Mesodermal cell (in vitro differentiated cells): Measurements from ENCODE around the gene CNIH3.

Experiments
- H3K27ac ChIP-seq: 2 replicates; pipeline ENCODE4 v1.7.0; 2013; ENCODE audit warnings: mild to moderate bottlenecking, low read depth, low read length, moderate library complexity; ENCODE audit not compliant: severe bottlenecking
- H3K36me3 ChIP-seq: 2 replicates; pipeline ENCODE4 v1.7.1; 2013; ENCODE audit warnings: mild to moderate bottlenecking, low read length, moderate library complexity; ENCODE audit not compliant: control insufficient read depth, insufficient read depth
- H3K4me1 ChIP-seq: one replicate; pipeline ENCODE4 v1.7.1; 2013; ENCODE audit warnings: mild to moderate bottlenecking, low read length; ENCODE audit not compliant: insufficient read depth, control insufficient read depth, poor library complexity, severe bottlenecking
- H3K4me3 ChIP-seq: 2 replicates; pipeline ENCODE4 v1.7.0; 2013; ENCODE audit warnings: low read length, control low read depth, mild to moderate bottlenecking; ENCODE audit not compliant: insufficient read depth, poor library complexity, severe bottlenecking; ENCODE audit errors: extremely low read depth
- H3K9me3 ChIP-seq: 2 replicates; pipeline ENCODE4 v1.7.1; 2013; ENCODE audit warnings: mild to moderate bottlenecking, low read length, moderate library complexity; ENCODE audit not compliant: control insufficient read depth
- WGBS, 2 experiments: methylation state at CpG; one replicate each; pipeline ENCODE4 v1.1.5; 2013; ENCODE audit warnings: missing lambda C conversion rate in 2 of 2; ENCODE audit not compliant: insufficient coverage in 2 of 2; 5-methylcytosine and 5-hydroxymethylcytosine counted together

Gene CNIH3

GRCh38 chr1:224629965-224630364 lies 13.8 kb downstream of the CNIH3 start:
- H3K4me1 ChIP-seq, result peaks cover 39% of the 10 kb centered on the region
- H3K4me3 ChIP-seq, result no peak overlapping the region
- no peaks in the 10 kb centered on the region for H3K9me3 ChIP-seq
- 93 to 98% methylated on average over 3 to 4 of the region's 4 CpGs for WGBS, 2 experiments
- no peak overlapping the region for H3K27ac ChIP-seq
- peaks cover 24% of the 10 kb centered on the region for H3K36me3 ChIP-seq

DNA sequence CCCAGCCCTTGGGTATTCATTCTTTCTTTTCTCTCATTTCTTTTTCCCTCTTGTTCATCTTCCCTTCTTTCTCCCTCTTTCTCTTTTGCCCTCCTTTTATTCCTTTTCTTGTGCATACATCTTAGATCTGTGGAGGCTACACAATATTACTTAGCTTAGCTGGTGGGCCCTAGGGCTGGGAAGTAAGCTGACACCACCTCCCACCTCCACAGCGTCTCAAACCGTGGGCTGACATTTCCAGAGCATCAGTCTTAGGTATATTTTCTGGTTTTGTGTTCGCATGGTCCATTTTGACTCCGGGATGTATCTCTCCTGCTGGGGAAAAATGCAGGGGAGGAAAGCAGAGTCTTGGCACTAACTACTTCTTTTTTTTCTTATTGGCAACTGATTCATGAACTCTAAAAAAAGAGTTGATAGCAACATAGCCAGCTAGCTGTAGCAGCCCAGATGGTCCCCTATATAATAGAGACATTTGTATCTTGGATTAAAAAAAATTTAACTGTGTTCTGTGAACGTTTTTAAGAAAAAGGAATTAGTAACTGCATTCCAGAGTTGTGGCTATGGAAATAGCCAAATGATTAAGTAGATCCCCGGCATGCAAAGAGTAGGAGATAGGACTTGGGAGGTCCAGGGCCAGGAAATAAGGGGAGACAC lies 15.5 kb downstream of the CNIH3 start:
- WGBS, 2 experiments, result 73 to 75% methylated on average over 2 to 3 of the region's 6 CpGs
- H3K4me3 ChIP-seq, result no peak overlapping the region
- no peak overlapping the region for H3K27ac ChIP-seq
- H3K9me3 ChIP-seq, result no peaks in the 10 kb centered on the region
- peaks cover 29% of the 10 kb centered on the region for H3K4me1 ChIP-seq
- peaks cover 33% of the 10 kb centered on the region for H3K36me3 ChIP-seq

- Histone ChIP-seq H3K4me3 (no peak overlapping the region), H3K27ac (peak overlapping the region; percentile 55), H3K36me3 (peaks cover 33% of the 10 kb centered on the region), H3K4me1 (peaks cover 27% of the 10 kb centered on the region), H3K9me3 (no peaks in the 10 kb centered on the region)
- 96 to 98% methylated on average over 5 of the region's 5 CpGs for WGBS, 2 experiments
Observed at GRCh38 chr1:224632381-224632871, 16.3 kb downstream of the CNIH3 start.

DNA sequence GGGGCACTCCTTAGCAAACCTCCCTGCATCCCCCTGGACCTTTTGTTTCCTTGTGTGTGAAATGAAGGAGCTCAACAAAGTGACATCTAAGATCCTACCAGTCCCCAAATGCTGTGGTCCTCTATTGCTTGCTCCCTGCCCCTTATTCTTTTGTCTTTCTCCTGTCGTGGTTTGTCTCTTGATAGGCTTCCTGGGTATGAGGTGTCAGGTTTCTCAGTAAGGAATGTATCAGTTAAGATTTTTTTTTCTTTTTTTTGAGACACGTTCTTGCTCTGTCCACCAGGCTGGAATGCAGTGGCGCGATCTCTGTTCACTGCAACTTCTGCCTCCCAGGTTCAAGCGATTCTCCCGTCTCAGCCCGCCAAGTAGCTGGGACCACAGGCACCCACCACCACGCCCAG lies 16.8 kb downstream of the CNIH3 start:
- WGBS, 2 experiments, result 80 to 81% methylated on average over 6 to 7 of the region's 8 CpGs
- no peak overlapping the region for H3K4me3 ChIP-seq
- peaks cover 33% of the 10 kb centered on the region for H3K36me3 ChIP-seq
- H3K4me1 ChIP-seq, result peaks cover 27% of the 10 kb centered on the region
- peak overlapping the region; percentile 55 for H3K27ac ChIP-seq
- H3K9me3 ChIP-seq, result no peaks in the 10 kb centered on the region

GRCh38 chr1:224635356-224635755 lies 19.2 kb downstream of the CNIH3 start:
- Histone ChIP-seq H3K9me3 (no peaks in the 10 kb centered on the region), H3K4me1 (peaks cover 49% of the 10 kb centered on the region), H3K27ac (no peak overlapping the region), H3K36me3 (peaks cover 23% of the 10 kb centered on the region), H3K4me3 (no peak overlapping the region)
- WGBS, 2 experiments, result 82 to 97% methylated on average over 5 of the region's 5 CpGs

DNA sequence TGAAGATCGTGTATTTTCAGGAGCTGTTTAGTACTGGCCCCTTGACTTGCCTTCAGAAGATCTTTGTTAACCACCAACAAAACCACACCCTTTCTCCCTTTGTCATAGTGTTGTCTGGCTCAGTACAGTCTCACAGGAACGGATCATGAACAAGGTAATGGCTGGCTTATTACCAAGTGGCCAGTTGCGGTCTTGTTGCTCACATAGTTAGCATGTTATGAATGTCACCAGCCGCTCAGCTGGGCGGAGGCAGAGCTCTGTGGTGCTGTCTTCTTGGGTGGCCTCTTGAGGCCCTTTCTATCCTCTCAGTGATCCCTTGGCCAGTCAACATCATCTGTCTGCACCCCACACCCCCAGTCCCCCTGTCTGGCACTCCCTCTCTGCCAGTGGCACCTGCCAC lies 21.4 kb downstream of the CNIH3 start:
- Histone ChIP-seq H3K9me3 (no peaks in the 10 kb centered on the region), H3K36me3 (peaks cover 17% of the 10 kb centered on the region), H3K27ac (no peak overlapping the region), H3K4me1 (peaks cover 51% of the 10 kb centered on the region), H3K4me3 (no peak overlapping the region)
- WGBS, 2 experiments, result 90 to 96% methylated on average over 5 of the region's 5 CpGs

DNA sequence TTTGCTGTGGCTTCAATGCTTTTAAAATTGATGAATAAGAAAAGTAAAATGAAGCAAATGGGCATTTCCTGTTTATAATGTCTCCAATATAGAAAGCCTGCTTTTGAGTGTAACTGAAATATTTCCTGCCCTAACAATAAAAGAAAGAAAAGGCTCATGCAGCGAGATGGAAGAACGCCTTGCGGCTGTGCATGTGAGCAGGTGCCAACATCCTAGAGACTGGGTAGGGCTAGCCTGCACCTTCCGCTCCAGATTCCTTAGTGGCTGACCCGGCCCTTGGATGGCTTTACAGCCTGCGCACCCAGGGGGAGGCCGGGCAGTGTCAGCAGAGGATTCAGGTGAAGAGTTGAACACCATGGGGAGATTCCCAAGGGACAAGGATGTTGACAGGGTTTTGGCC lies 21.8 kb downstream of the CNIH3 start:
- no peaks in the 10 kb centered on the region for H3K9me3 ChIP-seq
- peaks cover 19% of the 10 kb centered on the region for H3K36me3 ChIP-seq
- no peak overlapping the region for H3K4me3 ChIP-seq
- H3K4me1 ChIP-seq, result peaks cover 47% of the 10 kb centered on the region
- WGBS, 2 experiments, result 94 to 100% methylated on average over 7 of the region's 7 CpGs
- no peak overlapping the region for H3K27ac ChIP-seq

DNA sequence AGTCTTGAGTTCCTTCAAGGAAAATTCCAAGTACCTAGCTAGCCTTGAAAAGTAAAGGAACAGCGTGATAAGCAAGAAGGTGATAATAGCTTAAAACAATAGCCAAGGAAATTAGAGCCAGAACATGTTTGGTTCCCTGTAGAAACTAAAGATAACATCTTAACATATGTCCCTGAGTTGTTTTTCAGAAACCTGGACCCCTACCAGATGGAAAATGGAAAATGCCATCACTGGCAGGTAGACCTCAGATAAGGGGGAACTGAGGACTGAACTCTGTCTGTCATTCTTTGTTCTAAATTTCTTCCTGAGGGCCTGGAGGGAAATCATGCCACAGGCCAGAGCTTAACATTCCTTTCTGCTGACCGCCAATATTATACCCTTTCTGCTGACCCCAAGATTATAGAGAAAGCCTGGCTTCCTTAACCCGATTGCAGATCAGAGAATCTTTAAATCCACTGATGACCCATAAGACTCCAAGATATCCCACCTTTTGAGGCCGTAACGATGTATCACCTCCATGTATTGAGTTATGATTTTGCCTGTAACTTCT lies 23.4 kb downstream of the CNIH3 start:
- 93 to 94% methylated on average over 3 to 5 of the region's 5 CpGs for WGBS, 2 experiments
- Histone ChIP-seq H3K27ac (peak overlapping the region; percentile 38), H3K36me3 (peaks cover 23% of the 10 kb centered on the region), H3K9me3 (no peaks in the 10 kb centered on the region), H3K4me3 (no peak overlapping the region), H3K4me1 (peaks cover 47% of the 10 kb centered on the region)

GRCh38 chr1:224640018-224640417 lies 23.9 kb downstream of the CNIH3 start:
- Histone ChIP-seq H3K4me1 (peaks cover 47% of the 10 kb centered on the region), H3K9me3 (no peaks in the 10 kb centered on the region), H3K27ac (peak overlapping the region; percentile 33), H3K4me3 (no peak overlapping the region), H3K36me3 (peaks cover 26% of the 10 kb centered on the region)
- 82 to 91% methylated on average over 4 to 6 of the region's 6 CpGs for WGBS, 2 experiments

- H3K27ac ChIP-seq, result peak overlapping the region; percentile 33
- no peaks in the 10 kb centered on the region for H3K9me3 ChIP-seq
- 62% methylated on average over 3 of the region's 4 CpGs; no CpG with 5 or more reads in 1 of the 2 experiments for WGBS, 2 experiments
- no peak overlapping the region for H3K4me3 ChIP-seq
- peaks cover 47% of the 10 kb centered on the region for H3K4me1 ChIP-seq
- peaks cover 29% of the 10 kb centered on the region for H3K36me3 ChIP-seq
Observed at GRCh38 chr1:224640587-224640986, 24.5 kb downstream of the CNIH3 start.

- 87 to 93% methylated on average over 6 to 7 of the region's 7 CpGs for WGBS, 2 experiments
- peaks cover 25% of the 10 kb centered on the region for H3K36me3 ChIP-seq
- peaks cover 45% of the 10 kb centered on the region for H3K4me1 ChIP-seq
- H3K4me3 ChIP-seq, result no peak overlapping the region
- no peak overlapping the region for H3K27ac ChIP-seq
- H3K9me3 ChIP-seq, result no peaks in the 10 kb centered on the region
Observed at GRCh38 chr1:224641030-224641429, 24.9 kb downstream of the CNIH3 start.
